HG03135 (cell line): ENCODE measurements around the gene WWP2.
"Not testable (repeated sequence)": the region's sequence is repeated elsewhere in the genome, so short reads cannot be mapped to it uniquely, and the experiment has no call there.

Experiments
- ATAC-seq: cut with Tn5 transposase; IDR thresholded peaks from one replicate; pipeline ENCODE4 v1.9.1; 2021; ENCODE audit warnings: mild to moderate bottlenecking, moderate library complexity; ENCODE audit not compliant: unreplicated experiment

The WWP2 gene

GRCh38 chr16:69854776-69855175 is 92.6 kb downstream of the WWP2 start:
- ATAC-seq, result not testable (repeated sequence)

GRCh38 chr16:69855592-69855991 is 93.5 kb downstream of the WWP2 start:
- no peak for ATAC-seq

- no peak for ATAC-seq
Observed at GRCh38 chr16:69858191-69859104, 96.3 kb downstream of the WWP2 start.

- ATAC-seq, result no peak
Observed at GRCh38 chr16:69859105-69859989, 97.2 kb downstream of the WWP2 start.

- ATAC-seq, result no peak
Observed at GRCh38 chr16:69860233-69861231, 98.4 kb downstream of the WWP2 start.

GRCh38 chr16:69861292-69862030 is 99.3 kb downstream of the WWP2 start:
- no peak for ATAC-seq

GRCh38 chr16:69863401-69864281 is 101.5 kb downstream of the WWP2 start:
- ATAC-seq, result no peak

GRCh38 chr16:69865701-69866100 is 103.6 kb downstream of the WWP2 start:
- no peak for ATAC-seq

- no peak for ATAC-seq
Observed at GRCh38 chr16:69867784-69868560, 105.8 kb downstream of the WWP2 start.

- ATAC-seq, result no peak
Observed at GRCh38 chr16:69870761-69871160, 108.6 kb downstream of the WWP2 start.

- no peak for ATAC-seq
Observed at GRCh38 chr16:69871708-69872107, 109.6 kb downstream of the WWP2 start.

- no peak for ATAC-seq
Observed at GRCh38 chr16:69872888-69873287, 110.8 kb downstream of the WWP2 start.

GRCh38 chr16:69873783-69874182 is 111.7 kb downstream of the WWP2 start:
- ATAC-seq, result no peak

- ATAC-seq, result no peak
Observed at GRCh38 chr16:69874271-69874670, 112.1 kb downstream of the WWP2 start.

- no peak for ATAC-seq
Observed at GRCh38 chr16:69880640-69881133, 118.6 kb downstream of the WWP2 start.

- ATAC-seq, result no peak
Observed at GRCh38 chr16:69881141-69881540, 119.0 kb downstream of the WWP2 start.

GRCh38 chr16:69883744-69884143 is 121.6 kb downstream of the WWP2 start:
- no peak for ATAC-seq

- ATAC-seq, result no peak
Observed at GRCh38 chr16:69885722-69886121, 123.6 kb downstream of the WWP2 start.
